Measurements from ENCODE around the gene HCRT. TPM values are rescaled to one million over a fixed set of nuclear protein-coding genes. Genes with fewer than 3 reads are reported as not detected.

The HCRT gene
- total and polyA plus RNA-seq, 2 of the 4 experiments (the other 2 are of a cell fraction), result not detected

- POLR2A ChIA-PET (ENCODE audit: unreplicated experiment), result no interaction called here
- Histone ChIP-seq H2BK120ac (ENCODE audit: low read depth, low read length) (no peak overlapping the region), H3K56ac (ENCODE audit: extremely low read depth, insufficient read depth, low read length) (no peak overlapping the region), H3K23ac (ENCODE audit: low read depth, low read length) (no peak overlapping the region), H3K4me1 (ENCODE audit: control insufficient read depth, insufficient read depth, low read length) (peaks cover 7% of the 10 kb centered on the region), H2AK5ac (ENCODE audit: low read depth, low read length) (no peak overlapping the region), H4K91ac (ENCODE audit: insufficient read depth, low read depth, low read length) (no peak overlapping the region), H3K9ac (ENCODE audit: low read depth, low read length) (no peak overlapping the region), H3K36me3 (ENCODE audit: control insufficient read depth, insufficient read depth, low read length) (no peaks in the 10 kb centered on the region), H4K5ac (ENCODE audit: low read depth, low read length) (no peak overlapping the region), H3K18ac (ENCODE audit: low read depth, low read length) (no peak overlapping the region), H3K4me2 (ENCODE audit: low read depth, low read length) (no peak overlapping the region), H3K14ac (replicated peaks; ENCODE audit: low read depth, low read length) (no peak overlapping the region), H3K4ac (ENCODE audit: low read depth, low read length) (no peak overlapping the region), H2AFZ (replicated peaks; ENCODE audit: low read length, poor library complexity) (no peak overlapping the region), H3K27me3 (ENCODE audit: control insufficient read depth, insufficient read depth, low read length) (peaks cover 50% of the 10 kb centered on the region), H3K9me3 (ENCODE audit: control insufficient read depth, insufficient read depth, low read length) (no peaks in the 10 kb centered on the region), H4K20me1 (ENCODE audit: insufficient read depth, low read length) (0 out of 2 replicates have a peak, but pooled peaks cover 2% of the 10 kb centered on the region), H3K27ac (ENCODE audit: insufficient read depth, low read length) (no peak overlapping the region), H4K8ac (ENCODE audit: low read depth in 2 of 2, low read length in 2 of 2) (no peak overlapping the region), H2BK5ac (ENCODE audit: low read depth, low read length, poor library complexity, severe bottlenecking) (no peak overlapping the region), H3K9me1 (ENCODE audit: insufficient read depth, low read length) (no peaks in the 10 kb centered on the region), H2AK9ac (replicated peaks; ENCODE audit: low read depth, low read length, poor library complexity) (no peak overlapping the region), H2BK20ac (ENCODE audit: low read depth, low read length) (no peak overlapping the region), H2BK15ac (ENCODE audit: low read depth, low read length) (no peak overlapping the region), H3K4me3 (ENCODE audit: insufficient read depth, low read depth, low read length) (no peak overlapping the region), H3K79me1 (ENCODE audit: low read depth in 1 of 2, low read length in 2 of 2) (no peaks in the 10 kb centered on the region)
- intact Hi-C loops (cut with micrococcal nuclease) (no loop called here), in situ Hi-C loops (cut with MboI; ENCODE audit: low sequenced_read_pairs) (no loop called here), dilution Hi-C loops (cut with HindIII; ENCODE audit: low sequenced_read_pairs, unreplicated experiment) (no loop called here)
- ATAC-seq (ENCODE audit: low read depth), result no peak
- WGBS, 2 experiments (ENCODE audit: extremely low coverage in 2 of 2, insufficient read length in 1 of 2), result no CpG with 5 or more reads among the region's 1 CpG
- TF ChIP-seq CEBPB (IDR thresholded peaks at IDR 0.05; ENCODE audit: low read depth, low read length) (no peak), MAFK (IDR thresholded peaks at IDR 0.05; ENCODE audit: low read depth, low read length) (no peak), USF2 (IDR thresholded peaks at IDR 0.05; ENCODE audit: low read depth, low read length) (no peak), POLR2A (IDR thresholded peaks at IDR 0.05; ENCODE audit: low read depth, low read length) (no peak), FOS (IDR thresholded peaks at IDR 0.05; ENCODE audit: low read depth, low read length) (no peak), BHLHE40 (IDR thresholded peaks at IDR 0.05; ENCODE audit: low read depth, low read length) (no peak)
- TF ChIP-seq, protein P1, sequence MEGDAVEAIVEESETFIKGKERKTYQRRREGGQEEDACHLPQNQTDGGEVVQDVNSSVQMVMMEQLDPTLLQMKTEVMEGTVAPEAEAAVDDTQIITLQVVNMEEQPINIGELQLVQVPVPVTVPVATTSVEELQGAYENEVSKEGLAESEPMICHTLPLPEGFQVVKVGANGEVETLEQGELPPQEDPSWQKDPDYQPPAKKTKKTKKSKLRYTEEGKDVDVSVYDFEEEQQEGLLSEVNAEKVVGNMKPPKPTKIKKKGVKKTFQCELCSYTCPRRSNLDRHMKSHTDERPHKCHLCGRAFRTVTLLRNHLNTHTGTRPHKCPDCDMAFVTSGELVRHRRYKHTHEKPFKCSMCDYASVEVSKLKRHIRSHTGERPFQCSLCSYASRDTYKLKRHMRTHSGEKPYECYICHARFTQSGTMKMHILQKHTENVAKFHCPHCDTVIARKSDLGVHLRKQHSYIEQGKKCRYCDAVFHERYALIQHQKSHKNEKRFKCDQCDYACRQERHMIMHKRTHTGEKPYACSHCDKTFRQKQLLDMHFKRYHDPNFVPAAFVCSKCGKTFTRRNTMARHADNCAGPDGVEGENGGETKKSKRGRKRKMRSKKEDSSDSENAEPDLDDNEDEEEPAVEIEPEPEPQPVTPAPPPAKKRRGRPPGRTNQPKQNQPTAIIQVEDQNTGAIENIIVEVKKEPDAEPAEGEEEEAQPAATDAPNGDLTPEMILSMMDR (conservative IDR thresholded peaks at IDR 0.05; ENCODE audit: low read depth, low read length), result no peak
- DNase-seq, result no peak
- CTCF ChIA-PET, result no interaction called here
- no TSS peak for BruUV-seq (replicated peaks)
Observed at GRCh38 chr17:42179335-42179734, 5.9 kb downstream of the HCRT start.

Measured in IMR-90 (cell line).